HG03354 (cell line): ENCODE measurements around the gene ROR1.

Experiments
- ATAC-seq: cut with Tn5 transposase; IDR thresholded peaks from one replicate; pipeline ENCODE4 v1.9.1; 2021; ENCODE audit warnings: mild to moderate bottlenecking; ENCODE audit not compliant: unreplicated experiment, poor library complexity, severe bottlenecking

Gene ROR1

DNA sequence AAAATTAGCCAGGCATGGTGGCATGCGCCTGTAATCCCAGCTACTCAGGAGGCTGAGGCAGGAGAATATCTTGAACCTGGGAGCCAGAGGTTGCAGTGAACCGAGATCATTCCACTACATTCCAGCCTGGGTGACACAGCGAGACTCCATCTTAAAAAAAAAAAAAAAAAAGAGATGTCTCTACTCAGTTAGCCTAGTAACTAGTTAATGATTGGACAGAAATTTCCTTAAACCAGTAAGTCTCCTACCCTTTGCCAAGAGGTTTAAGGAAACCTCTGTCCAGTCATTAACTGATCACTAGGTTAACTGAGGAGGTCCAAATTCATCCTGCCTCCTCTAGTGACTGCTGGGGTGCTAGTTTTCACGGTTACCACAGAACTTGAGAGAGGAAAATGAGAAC lies 285.7 kb downstream of the ROR1 start:
- ATAC-seq, result no peak

DNA sequence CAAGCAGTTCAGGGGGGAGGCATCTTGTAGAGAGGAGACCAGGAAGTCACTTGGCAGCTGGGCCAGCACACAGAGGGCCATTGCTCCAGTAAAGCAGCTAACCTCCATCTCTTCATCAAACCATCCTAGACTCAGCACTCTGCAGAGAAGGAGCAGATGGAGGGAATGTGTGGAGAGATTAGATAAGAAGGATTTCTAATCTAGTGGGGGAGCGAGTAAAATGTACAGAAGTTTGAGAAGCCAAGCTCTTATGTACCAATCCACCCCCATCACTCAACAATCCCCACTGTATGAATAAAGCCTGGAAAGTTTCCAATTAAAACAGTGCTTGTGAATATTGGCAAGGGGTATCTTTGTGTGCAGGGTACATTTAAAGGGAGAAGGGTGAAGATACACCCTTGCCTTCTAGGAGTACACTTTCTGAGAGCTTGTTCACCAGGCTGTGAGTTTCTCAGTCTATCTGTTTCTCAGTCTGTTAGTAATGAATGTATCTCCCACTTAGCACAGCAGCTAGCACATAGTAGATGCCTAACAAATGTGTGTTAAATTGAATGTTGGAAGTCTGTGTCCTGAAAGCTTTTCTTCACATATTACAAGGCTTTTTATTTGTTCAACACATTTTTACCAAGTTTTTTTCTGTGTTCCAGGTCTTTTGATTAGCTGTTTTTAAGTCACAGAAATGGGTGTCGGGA lies 286.9 kb downstream of the ROR1 start:
- no peak for ATAC-seq

DNA sequence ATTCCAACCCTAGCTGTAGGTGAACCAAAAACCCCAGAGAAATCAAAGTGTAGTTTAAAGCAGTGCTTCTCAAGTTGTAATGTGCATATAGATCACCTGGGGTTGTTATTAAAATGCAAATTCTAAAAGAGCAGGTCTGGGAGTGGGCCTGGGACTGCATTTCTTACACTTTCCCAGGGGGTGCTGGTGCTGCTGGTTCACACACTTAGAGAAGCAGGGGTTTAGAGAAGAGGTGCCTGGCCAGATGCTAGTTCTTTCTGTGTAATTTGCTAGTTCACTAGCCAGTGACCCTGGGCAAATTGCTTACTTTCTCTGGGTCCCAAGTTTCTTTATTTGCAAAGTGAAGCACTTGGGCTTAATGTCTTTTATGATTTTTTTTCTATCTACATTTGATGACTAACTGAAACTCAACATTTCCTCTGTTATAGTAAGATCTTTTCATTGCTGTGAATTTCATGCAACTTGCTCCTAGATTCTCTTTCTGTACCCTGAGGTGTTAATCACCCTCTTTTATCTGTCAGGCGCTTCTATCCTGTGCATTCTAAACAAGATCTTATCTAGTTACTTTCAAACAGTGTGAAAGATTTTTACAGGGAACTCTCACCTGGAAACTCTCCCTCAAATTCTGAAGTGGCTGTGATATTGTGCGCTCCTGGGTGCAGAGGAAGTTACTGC lies 287.8 kb downstream of the ROR1 start:
- no peak for ATAC-seq

DNA sequence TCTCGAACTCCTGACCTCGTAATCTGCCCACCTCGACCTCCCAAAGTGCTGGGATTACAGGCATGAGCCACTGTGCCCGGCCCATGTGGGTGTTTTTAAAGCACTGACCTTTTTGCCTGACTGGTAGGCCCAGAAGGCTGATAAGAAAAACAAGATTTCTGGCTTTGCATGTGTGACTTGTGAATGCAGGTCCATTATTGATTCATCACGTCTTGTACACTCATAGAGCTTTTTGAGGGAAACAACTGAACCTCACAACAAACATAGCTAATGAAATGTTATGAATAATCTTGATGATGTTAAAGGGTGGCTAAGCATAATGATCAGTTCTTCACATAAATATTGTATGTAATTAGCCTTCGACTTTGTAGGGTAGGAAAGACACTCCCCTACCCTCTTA lies 288.7 kb downstream of the ROR1 start:
- no peak for ATAC-seq

DNA sequence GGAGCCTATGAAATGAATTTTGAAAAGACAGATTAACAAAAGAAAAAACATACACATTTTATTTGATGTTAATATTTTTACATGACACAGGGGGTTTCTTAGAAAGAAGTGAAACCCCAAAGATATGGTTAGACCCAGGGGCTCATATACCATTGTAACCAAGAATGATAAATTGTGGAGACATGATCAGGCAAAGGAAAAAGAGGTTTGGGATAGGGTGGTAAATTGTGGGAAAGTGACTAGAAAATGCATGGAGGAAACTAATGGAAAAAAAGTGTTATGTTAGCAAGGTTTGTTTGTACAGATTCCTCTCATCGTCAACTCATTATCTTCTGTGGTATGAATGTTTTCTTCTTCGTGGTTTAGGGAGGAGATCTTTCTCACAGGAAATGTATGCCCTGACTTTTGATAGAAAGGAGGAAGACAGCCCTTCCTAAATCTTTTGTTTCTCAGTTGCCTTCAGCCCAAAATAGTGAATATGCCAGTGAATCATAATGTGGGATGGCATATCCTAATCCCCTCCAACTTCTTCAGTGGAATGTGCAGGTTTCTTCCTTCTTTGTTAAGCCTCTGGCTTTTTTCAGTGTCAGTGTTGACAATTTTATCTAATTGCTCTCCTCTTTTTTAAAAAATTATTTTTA lies 289.2 kb downstream of the ROR1 start:
- ATAC-seq, result no peak

DNA sequence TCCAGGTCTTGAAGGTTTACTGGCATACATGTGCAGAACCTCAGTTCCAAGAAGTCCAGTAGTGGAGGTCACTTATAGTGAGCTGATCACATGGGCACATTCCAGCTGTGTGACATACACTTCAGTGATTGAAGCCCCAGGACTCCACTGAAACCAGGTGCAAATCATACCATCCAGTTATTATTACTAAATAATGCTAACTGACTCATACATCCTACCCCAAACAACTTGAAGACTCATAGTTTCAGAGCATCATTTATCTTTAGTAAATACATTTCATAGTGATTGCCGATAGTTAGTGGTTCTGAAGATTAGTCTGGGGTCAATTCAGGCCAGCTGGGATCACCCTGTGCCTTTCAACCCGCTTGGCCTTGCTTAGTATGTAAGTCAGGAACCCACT lies 291.8 kb downstream of the ROR1 start:
- no peak for ATAC-seq

DNA sequence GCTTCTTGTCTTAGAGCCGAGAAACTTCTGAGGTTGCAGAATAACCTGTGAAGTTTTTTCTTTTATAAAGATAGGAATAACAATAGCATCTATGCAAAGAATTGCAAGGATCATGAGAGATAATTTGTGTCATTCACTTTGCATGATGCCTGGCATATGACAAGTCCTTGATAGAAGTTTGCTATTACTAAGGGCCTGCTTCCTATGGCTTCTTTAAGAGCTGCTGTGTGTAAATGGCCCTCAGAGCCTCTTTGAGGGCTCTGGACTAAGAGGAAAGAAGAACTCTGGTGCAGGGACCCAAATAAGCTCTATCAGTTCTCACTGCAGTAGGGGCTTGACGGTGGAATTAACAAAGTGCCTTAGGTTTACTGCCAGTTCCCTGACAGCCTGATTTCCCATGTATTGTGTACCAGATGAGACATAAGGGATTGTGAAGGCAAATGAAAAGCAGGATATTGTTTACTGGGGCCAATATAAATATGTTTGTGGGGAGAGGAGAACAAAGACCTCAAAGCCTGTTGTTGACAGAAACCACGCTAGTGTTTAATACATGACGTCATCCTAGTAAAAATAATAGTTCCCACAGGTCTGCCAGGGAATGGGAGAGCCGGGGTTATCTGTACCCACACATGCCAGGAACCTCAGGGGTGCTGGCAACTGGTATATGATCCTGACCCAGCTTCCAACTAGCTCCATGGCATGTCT lies 298.4 kb downstream of the ROR1 start:
- no peak for ATAC-seq

DNA sequence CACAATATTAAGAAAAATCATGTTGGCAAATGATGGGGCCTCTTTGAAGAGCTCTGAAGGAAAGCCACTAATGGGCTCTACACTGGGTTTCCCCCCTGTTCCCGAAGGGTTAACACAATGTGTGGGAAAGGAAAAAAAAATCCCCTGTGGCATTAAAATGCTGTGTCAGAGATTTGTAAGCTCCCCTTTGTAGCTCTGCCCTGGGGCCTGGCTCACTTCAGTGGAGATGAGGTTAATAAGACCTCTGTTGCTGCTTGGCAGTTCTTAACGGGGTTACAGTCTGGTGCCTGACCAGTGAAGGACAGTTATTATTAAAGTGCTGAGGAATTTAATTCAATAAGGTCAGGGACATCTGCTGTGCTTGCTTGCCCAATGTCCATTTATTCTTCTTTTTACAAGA lies 299.9 kb downstream of the ROR1 start:
- no peak for ATAC-seq

DNA sequence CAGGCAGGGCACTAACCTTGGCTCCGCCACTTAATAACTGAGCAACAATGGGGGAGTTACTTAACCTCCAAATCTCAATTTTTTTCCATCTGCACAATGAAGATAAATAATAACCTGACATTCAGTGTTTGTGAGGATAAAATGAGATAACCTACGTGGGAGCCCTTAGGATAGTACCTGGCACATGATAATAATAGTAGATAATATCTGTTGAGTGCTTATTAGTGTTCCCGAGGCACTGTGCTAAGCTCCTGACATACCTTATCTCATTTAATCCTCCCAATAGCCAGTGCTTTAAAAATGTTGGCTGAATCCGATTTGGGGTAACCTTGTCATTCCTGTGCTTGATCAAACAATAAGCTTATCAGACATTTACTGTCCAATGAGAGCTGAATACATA lies 300.9 kb downstream of the ROR1 start:
- no peak for ATAC-seq

DNA sequence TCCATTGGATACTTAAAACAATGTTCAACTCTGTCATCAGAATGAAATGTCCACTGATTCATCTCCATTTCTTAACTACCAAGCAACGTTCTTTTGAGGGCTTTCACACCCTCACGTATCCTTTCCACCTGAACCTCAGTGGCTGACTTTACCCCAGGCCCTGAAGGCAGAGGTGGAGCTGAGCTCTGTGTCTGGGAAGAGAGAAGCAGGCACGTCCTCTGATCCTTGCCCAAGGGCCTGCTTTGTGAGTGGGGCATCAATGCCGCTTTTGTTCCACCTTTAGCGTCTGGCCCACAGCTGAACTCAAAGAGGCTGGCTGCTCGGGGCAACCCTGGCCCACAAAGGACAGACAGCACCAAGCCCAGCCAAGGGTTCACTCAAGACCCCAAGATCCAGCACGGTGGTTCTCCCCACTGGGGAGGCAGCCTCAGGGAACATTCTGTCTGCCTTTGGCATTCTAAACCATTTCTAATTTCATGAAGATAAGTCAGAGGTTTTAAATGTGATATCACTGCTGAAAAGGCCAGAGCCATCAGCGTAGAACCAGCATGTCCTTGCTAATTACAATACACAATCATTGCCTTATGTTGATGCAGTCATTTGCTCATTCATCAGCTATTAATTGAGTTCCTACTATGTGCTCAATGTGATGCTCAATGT lies 303.6 kb downstream of the ROR1 start:
- ATAC-seq, result no peak

DNA sequence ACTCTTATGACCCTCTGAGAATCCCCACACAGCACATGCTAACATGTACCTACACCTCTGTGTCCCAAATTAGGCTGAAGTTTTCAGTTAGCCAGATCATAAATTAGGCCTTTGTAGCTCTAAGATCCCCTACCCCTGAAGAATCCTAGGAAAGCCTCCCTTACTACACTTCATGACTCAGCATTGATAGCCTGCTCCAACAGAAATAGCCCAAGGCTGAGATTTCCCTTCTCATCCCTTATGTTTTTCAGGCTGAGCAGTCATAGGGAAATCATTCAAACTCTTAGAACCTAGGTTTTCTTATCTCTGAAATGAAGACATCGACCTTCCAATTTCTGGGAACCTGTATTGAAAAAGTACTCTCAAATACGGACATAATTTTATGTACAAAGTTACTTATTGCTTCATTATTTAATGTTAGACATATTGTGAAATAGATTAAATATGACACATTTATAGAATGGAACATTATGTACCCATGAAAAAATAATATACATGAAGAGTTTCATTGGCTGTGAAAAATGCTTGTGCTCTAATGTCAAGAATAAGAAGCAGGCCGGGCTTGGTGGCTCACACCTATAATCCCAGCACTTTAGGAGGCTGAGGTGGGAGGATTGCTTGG lies 307.2 kb downstream of the ROR1 start:
- ATAC-seq, result no peak

DNA sequence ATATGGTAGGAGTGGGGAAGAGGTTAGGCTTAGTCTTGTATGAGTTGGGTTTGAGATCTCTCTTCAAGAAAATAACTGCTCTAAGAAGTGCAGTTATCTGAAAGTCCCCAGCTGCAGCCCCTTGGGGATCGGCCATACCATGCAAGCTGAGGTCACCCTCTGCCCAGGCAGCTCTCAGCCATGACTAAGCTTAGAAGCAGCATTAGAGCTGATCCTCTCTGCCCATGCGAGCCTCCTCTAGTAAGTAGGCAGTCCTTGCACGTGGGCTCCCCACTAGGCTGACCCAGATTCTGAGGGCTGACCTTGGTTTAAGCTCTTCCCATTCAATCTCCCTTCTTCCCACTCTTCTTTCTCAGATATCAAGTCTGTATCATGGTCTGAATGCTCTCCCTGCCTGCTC lies 308.6 kb downstream of the ROR1 start:
- no peak for ATAC-seq

DNA sequence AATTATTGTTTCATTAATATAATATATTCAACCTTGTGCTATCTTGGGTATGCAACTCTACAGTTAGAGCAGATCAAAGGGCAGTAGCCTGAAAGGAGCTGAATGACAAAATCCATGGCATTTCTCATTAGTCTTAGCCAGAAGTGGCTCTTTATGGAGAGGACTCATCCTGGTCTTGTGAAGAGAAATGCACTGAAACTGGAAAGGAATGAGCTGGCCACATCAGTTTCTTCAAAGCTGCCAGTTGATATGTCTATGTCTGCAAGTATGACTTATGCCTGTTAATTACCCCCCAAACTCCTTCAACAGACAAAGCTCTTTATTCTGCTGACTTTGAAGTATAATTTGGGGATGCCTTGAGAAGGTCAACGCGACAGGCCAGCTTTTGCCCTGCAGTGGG lies 310.6 kb downstream of the ROR1 start:
- no peak for ATAC-seq

DNA sequence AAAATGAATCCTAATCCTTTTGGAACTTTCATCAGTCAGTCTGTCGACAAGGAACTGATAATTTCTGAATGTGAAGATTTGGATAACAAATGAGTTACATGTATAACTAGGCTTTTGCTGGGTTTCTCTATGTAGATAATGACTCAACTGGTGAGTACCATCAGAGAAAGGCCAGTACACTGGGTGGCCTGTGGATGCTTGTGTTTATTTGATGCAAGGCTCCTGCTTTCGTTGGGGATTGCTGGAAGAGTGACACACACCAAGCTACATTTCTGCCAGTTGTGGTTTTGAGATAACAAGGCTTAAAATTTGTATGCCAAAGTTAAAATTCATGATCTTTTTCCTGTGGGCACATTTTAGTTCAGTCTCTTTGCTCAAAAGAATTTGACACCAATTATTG lies 314.0 kb downstream of the ROR1 start:
- ATAC-seq, result no peak

DNA sequence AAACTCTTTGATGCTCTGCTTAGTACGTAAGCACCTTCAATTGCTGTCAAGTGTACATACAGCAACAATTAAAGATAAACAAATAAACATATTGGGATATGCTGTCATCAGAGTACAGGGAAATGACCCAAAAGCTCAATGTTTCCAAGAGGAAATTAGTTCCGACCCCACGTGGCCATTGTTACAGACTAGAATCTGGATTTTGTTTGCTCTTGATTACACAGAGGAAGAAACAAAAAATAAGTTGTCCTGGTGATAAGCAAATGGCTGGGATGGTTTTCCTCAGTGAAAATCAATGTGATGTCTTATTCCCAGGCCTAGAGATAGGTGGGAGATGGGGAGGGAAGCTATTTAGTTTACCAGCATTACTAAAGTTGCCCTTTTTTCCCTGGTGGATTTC lies 316.6 kb downstream of the ROR1 start:
- no peak for ATAC-seq

DNA sequence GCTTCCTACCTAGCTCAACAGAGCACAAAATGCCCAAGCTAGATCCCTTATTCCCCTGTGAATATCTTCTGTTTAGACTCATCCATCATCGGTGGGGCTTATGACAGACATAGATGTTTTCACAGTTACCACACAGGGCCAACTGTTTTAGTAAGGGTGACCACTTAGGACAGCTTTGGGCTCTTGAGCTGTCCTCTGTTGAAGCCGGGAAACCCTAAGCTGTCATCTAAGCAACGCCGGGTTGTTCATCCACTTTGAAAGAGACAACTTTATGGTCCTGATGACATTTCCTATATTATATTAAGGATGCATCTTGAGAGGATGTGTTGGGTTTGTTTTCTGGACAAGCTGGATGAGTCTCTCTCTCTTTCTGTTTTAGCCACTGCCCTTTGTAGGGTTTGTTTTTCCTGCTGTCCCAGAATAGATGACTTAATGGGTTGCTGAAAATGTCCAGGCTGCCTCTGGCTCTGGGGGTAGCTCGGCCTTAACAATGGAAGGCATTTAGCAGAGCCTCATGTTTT lies 319.1 kb downstream of the ROR1 start:
- ATAC-seq, result no peak

DNA sequence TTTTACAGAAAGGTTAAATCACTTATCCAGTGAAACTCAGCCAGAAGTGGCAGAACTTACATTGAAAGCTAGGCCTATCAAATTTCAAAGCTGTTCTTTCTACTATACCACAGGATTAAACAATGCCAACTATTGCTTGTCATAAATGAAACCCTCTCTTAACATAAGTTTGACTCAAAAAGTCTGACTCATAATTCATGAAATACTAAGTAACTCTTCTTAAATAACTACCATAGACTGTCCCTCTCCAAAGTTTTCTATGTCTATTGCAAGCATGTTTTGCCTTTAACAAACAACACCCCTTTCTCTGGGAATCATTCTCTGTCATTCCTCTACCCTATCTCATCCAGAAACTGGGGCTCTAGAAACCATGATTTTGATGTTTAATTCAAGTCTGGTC lies 320.1 kb downstream of the ROR1 start:
- no peak for ATAC-seq

DNA sequence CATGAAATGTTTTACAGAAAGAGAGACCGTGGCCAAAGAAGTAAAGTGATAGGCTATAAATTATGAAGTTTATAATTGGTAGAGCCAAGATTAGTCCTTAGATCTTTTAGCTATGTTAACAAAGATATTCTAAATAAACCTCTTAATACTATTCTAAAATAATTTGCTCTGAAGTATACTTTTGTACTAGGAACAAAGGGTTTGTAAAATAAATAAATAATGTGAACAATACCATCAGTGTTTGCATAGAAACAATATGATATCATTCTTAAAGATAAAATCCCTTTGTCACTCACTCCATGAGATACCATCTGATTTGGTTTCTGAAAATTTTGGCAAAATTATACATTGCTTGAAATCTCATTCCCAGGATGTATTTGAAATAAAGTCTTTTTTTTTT lies 322.0 kb downstream of the ROR1 start:
- no peak for ATAC-seq

DNA sequence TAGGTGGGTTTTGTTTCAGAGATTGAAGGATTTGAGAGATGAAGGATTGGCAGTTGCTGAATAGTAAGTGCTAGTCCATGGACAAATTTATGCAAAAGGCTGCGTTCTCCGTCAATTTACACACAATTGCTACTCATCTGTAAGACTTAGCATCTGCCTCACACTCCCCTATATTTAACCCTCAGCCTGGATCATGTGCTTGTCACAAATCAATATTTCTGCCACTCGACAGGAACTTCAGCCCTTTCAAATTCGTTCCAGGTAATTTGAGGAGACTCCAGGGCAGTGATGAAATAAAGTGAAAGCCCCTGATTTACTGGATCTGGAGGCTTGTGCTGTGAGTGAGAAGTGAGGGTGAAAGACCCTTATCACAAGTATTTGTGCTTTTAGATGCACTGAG lies 324.0 kb downstream of the ROR1 start:
- no peak for ATAC-seq

DNA sequence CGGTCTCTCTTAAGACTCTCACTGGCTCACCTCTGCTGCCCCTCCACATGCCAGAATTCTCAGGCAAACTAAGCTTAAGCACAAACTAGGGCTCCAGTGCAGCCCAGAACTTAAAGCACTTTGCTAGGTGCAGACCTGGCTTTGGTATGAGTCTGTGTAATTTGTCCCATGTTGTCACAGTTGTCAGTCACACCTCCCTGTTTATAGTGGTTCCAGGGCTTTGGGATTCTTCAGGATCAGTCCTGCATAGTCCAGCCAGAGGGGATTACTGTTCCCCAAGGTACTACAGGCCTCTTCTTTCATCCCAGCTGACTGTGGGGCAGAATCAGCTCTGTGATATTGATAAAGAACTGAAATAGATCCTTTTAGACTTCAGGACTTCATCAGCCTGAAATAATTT lies 324.6 kb downstream of the ROR1 start:
- ATAC-seq, result no peak
